Left cardiac atrium (tissue), 4 donors: ENCODE results near the gene BTRC. TPM values are rescaled to one million over a fixed set of nuclear protein-coding genes. Genes with fewer than 3 reads are reported as not detected.
"Not testable (repeated sequence)": the region's sequence is repeated elsewhere in the genome, so short reads cannot be mapped to it uniquely, and the experiment has no call there.

ENCODE experiments used
- ATAC-seq, 2 donors: fragments of 200-7000 bp; cut with Tn5 transposase; one replicate each; pipeline ENCODE4 v1.9.1; 2020; ENCODE audit warnings: mild to moderate bottlenecking in 2 of 2, moderate library complexity in 2 of 2
- DNase-seq: peaks from one replicate; pipeline ENCODE4 v3.0.0-alpha.2; 2020
- intact Hi-C, 2 donors: fragments of 100-400 bp; cut with DNase I; formaldehyde crosslinking; loops; one replicate each; pipeline versions ENCODE4 v1.14.1 to v1.15.1; 2022 to 2023
- microRNA-seq, 2 donors: library from miRNA; unstranded; fragments of <30 nt; microRNA quantifications; one replicate each; pipeline ENCODE4 v1.2.0, GENCODE V29; 2020
- total RNA-seq, 2 donors: library from RNA; stranded (reverse); fragmentation: NEBNext Ultra II Directional; extraction: Animal tissue kit (Norgen Biotek cat#: 25700); gene quantifications; one replicate each; pipeline ENCODE4 v1.2.1, GENCODE V29; 2021
- donor health status: DM: no; HTN: yes; CAD: no.
- donor health status: DM: no; HTN: yes; CAD: no; lungs with severe emphysema.
- donor health status: DM: yes; HTN: yes; CAD: no.
- donor health status: Dilated cardiomyopathy.

BTRC gene
- total RNA-seq, 2 donors from 2014 or later, result 26.0 to 26.4 TPM

DNA sequence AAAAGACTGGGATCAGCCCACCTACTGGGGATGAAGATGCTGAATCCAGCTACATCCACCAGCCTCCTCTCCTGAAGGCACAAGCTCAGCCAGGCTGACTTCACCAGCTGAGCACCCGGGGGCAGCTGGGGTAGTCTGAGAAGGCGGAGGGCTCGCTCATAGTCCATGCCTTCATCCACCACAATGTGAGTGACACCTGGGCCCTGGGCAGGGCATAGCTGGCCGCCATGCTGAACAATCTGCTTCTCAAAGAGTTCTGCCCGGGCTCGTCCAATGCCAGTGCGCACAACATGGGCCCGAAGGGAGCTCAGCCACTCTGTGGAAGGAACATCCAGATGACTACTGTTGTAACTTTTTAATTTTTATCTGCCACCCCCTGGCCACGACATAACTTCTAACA, 231.9 kb downstream of the BTRC start:
- intact Hi-C loops, result no loop called here
- DNase-seq, result no peak
- ATAC-seq, result no peak

DNA sequence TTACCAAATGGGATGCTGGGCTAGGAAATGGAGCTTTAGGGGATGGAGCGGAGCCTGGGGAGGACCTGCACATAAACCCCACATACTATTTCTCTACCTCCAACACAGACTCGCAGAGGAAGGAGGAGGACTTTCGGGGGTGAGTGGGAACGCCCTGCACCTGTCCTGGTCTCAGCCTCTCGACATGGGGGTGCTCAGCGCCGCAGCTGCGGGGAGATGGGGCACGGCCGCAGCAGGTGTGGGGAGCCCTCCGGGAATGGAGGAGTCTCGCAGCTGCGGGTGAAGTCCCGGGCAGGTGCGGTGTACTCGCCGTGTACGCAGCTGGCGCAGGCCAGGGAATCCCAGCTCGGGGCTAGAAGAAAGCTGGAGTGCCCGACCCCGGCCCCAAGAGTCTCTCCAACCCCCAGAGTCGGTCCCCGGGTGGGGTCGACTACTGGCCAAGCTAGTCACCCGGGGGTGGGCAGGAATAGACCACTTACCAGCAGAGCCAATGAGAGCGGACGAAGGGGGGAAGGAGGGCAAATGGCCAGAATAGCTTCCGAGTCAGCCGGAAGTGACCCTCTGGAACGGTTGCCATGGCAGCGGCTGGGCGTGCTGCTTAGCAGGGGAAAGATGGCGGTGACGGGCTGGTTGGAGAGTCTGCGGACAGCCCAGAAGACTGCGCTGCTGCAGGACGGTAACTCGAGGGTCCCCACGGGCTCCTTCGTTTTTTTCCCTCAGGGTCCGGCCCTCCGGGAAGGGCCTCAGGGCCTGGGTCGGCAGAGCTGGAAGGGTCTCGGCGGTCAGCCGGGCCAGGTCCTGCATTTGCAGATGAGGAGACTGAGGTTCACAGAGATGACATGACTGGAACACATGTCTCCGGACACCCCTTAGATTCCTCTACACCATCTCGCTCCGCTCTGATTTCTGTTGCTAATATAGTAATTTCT, 234.0 kb downstream of the BTRC start, which contains the start of the genes DPCD and POLL:
TSS of gene DPCD (plus strand) at position 597 of the 929 bp plus-strand sequence. CDS start at position 613, 16 bp downstream.
TSS of gene POLL (minus strand) at position 533 of the 929 bp plus-strand sequence. CDS start 897 bp downstream, outside the sequence.
- intact Hi-C loops, result no loop called here
- ATAC-seq (peak; percentile 98 to 99), DNase-seq (peak; percentile 100)

DNA sequence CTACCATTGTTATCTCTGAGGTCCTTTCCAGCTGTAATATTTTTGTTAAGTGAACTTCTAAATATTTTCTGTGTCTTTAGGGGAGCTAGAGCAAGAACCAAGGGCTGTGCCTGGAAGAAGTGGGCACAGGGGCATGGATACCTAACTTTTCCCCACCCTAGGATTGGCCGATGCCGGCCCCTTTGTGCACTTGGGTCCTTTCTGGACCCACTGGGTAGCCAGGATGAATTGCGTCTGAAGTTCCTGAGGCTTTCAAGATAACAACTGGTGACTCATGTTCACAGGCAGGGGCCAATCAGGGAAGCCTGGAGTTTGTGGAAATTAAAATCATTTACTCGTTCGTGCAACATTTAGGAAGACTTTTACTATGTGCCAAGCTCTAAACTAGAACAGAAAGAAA, 234.9 kb downstream of the BTRC start:
- ATAC-seq (peak in 1 of 2 donors; percentile 24), DNase-seq (no peak)
- intact Hi-C loops, result no loop called here

DNA sequence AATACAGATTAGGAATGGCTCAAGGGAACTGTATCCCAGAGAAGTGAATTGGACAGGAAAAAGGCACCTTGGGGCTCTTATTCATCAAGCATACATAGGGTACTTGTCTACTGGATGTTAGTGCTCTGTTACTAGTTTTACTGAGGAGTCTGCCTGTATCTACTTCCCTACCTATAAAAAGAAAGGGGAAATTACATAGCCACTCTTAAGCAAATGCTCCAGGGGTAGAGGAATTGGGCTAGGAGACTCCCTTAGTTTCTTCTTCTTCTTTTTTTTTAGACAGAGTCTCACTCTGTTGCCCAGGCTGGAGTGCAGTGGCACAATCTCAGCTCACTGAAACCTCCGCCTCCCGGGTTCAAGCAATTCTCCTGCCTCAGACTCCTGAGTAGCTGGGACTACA, 239.4 kb downstream of the BTRC start:
- ATAC-seq, intact Hi-C loops: not testable (repeated sequence)

DNA sequence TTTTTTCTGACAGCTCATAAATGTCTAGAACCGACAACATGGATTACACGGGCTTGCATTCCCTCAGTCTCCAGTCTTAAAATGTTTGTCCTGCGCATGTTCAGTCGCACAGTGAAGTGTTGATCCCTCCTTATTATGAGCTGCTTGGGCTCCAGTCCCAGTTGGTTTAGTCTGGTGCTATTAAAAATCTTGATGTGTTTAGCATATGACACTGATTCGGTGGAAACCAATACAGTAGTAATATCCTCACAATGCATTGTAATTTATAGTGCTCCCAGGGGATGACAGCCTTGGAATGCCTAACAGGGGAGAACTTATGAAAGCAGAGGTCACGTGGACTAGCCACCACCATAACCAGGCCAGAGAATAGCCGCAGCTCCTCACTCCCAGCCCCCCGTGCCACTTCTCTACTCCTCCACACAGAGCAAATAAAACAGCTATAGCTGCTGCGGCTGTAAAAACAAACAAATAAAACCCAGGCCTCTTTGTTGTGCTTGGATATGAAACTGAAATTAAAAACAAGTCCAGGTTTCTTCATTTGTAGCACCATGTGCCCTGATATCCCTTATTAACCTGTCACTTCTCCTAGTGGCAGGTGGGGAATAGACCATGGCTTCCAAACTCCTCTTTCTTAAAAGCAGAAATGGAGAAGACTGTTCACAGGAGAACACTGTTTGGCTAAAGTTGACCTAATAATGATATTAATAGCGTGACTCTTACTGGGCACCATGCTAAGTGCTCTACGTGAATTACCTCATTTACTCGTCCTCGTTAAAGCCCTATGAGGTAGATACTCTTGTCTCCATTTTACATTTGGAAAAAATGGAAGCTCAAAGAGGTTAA, 241.8 kb downstream of the BTRC start:
- intact Hi-C loops, result no loop called here
- peak; percentile 60 to 79 for ATAC-seq

More for the DNA sequence above, 239.4 kb downstream of the BTRC start:
- not testable (repeated sequence) for DNase-seq

DNA sequence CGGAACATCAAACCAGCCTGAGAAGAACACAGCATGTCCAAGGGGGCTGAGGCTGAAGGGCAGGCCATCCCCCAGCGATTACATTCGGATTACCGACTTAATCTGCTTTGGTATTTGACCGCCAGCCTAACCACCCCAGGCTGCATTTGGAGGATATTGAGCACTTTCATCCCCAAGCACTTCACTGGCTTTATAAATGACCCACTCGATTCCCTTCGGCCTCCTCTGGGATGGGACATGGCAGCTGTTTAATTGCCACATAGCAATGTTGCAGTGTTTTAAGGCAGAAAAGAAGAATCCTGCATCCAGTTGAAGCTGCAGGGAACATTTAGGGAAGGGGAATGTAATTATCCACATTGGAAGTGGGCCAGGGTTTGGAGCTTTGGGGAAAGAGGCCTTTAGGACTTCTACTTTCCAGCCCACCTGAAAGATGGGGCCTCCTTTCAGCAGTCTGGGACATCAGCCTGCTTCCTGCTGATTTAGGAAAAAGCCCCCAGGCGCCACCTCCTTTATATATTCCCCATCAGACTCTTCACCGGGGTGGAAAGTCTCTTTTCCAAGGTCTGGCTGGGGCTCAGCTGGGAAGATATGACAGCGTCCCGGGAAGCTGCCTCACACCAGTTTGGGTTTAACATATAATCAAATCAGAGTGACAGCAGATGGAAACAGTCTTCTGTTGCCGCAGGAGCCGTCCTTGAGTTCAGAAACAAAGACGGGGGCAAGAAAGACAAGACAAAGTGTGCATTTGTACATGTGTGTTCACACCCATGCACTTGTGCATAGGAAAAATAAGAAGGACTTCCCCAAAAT, 243.3 kb downstream of the BTRC start:
- intact Hi-C loops, result no loop called here
- ATAC-seq (no peak), DNase-seq (no peak)

More for the DNA sequence above, 241.8 kb downstream of the BTRC start:
- DNase-seq, result no peak

DNA sequence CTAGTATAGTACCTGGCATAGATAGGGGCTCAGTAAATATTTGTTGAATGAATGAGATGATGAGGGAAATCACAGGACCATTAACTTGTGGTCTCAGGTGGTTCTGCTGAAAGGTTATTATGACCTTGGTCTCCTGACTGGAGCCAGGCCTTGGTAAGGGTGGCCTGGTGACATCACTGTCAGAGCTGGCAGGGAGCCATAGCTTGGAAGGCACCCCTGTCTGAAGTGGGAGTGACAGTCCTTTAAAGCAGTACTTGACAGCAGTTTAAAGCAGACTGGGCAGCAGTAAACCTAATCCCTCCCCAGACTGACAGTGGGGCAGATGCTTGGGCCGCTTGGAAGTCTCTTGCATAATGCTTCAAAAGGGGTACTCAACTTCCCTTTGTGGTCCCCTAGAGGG, 247.6 kb downstream of the BTRC start:
- no peak for DNase-seq
- ATAC-seq, result peak; percentile 49 to 74
- intact Hi-C loops, result loop anchor here (2.0 to 10.0 kb wide), 3 partner anchors 176 to 463 kb away; partner anchors contain the start of genes FGF8 (in 1 of the 2) and HPS6 (in 1 of the 2)

DNA sequence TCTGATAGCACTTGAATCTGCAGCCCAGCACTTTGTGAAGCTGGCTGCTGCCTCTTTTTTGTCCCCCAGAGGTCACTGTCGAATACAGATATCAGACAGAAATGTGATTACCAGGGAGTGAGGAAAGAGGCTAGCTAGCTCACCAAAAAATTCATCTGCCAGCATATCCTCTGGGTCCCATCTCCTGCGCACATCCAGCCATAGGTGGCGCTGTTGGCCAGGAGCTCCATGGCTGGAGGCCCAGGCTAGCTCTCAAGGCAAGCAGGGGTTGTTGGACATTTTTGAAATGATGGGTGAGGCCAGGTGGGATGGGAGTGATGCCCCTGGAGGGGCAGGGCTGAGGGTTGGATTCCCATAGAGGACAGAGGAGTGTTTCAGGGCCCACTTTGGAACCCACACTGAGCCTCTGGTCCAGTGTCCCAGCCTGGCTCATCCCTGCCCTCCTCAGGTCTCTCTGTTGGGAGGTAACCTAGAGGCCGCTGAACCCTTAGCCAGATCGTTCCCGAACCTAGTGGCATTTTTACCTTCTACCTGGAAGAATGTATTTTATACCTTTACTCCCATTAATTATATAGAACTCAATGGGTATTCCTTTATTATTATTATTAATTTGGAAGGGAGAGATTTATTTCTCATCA, 248.9 kb downstream of the BTRC start:
- DNase-seq, result peak; percentile 77
- intact Hi-C loops, result loop anchor here (5.0 to 10.0 kb wide), 2 partner anchors 174 to 462 kb away; partner anchors contain the start of genes FGF8 (in 1 of the 2) and HPS6 (in 1 of the 2)
- peak; percentile 84 to 90 for ATAC-seq

Small RNAs within 50 kb of the gene (microRNA-seq; reads per million reads assigned to microRNA genes)
- 0 reads per million in 2 donors for gene MIR3158-1
- 0 reads per million in 2 donors for gene MIR3158-2

Other genes starting within 250 kb of the BTRC start
- under 1 TPM in 1 of 2 donors, not detected in 1; 0.21 TPM for gene TLX1, start 222.9 kb upstream of the BTRC start, total RNA-seq
- gene LBX1, start 124.7 kb upstream of the BTRC start, total RNA-seq, result not detected
- gene POLL, start 234.1 kb downstream of the BTRC start, total RNA-seq, result 10 to 100 TPM; 16.2 to 19.3 TPM
- 10 to 100 TPM; 15.5 to 17.6 TPM for gene DPCD, start 234.2 kb downstream of the BTRC start, total RNA-seq